ENCODE measurements around the gene FNDC3B.

The FNDC3B gene

DNA sequence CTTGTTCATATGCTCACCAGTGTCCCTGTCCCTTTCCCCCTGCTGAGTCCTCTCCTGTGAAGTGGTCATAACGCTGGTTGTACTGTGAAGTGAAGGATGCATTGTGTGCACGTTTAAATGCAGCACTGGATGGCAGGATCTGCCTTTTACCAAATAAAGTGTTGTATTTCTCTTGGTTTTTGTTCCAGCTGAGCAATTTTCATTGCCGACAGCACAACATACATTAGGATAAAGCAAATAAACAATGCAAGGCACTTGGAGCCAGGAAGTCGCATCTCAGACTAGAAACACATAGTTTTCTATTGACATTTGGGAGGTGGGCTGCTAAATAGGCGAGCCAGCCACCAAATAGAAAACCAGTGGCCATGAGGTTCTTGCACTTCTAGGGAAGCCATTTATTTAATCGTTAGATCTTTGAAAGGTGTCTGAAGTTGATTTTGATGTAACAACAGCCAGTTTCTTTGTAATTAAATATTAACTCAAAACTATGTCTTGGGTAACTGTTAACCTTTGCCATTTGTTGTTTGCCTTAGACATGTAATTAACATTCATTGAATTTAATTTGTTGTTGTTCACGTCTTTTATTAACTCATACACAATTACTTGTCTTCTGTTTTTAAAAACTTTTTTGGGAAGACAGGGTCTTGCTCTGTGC is 185.3 kb downstream of the FNDC3B start:
- TF ChIP-seq, protein P1, sequence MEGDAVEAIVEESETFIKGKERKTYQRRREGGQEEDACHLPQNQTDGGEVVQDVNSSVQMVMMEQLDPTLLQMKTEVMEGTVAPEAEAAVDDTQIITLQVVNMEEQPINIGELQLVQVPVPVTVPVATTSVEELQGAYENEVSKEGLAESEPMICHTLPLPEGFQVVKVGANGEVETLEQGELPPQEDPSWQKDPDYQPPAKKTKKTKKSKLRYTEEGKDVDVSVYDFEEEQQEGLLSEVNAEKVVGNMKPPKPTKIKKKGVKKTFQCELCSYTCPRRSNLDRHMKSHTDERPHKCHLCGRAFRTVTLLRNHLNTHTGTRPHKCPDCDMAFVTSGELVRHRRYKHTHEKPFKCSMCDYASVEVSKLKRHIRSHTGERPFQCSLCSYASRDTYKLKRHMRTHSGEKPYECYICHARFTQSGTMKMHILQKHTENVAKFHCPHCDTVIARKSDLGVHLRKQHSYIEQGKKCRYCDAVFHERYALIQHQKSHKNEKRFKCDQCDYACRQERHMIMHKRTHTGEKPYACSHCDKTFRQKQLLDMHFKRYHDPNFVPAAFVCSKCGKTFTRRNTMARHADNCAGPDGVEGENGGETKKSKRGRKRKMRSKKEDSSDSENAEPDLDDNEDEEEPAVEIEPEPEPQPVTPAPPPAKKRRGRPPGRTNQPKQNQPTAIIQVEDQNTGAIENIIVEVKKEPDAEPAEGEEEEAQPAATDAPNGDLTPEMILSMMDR (IDR thresholded peaks at IDR 0.05) = no peak

DNA sequence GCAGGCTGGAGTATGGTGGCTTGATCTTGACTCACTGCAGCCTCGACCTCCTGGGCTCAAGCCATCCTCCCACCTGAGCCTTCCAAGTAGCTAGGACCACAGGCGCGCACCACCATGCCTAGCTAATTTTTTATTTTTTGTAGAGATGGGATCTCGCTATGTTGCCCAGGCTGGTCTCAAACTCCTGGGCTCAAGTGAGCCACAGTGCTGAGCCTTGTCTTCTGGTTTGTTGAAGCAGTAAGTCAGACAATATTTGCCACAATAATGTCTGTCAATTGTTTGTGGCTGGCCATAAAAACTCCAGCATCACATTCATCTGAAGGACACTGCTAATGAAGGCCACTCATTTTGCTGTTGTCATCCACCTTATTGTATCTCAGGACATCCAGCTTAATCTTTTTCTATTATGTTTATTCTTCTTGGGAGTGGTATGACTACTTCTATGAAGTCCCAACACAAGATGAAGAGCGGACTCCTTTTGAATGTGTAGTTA is 185.9 kb downstream of the FNDC3B start:
- TF ChIP-seq, protein P1 (IDR thresholded peaks at IDR 0.05) = no peak

GRCh38 chr3:172226831-172227230 is 187.5 kb downstream of the FNDC3B start:
- TF ChIP-seq, protein P1 (IDR thresholded peaks at IDR 0.05) = no peak

- TF ChIP-seq, protein P1 (IDR thresholded peaks at IDR 0.05) = no peak
These were observed 188.1 kb downstream of the FNDC3B start for GRCh38 chr3:172227340-172228035.

DNA sequence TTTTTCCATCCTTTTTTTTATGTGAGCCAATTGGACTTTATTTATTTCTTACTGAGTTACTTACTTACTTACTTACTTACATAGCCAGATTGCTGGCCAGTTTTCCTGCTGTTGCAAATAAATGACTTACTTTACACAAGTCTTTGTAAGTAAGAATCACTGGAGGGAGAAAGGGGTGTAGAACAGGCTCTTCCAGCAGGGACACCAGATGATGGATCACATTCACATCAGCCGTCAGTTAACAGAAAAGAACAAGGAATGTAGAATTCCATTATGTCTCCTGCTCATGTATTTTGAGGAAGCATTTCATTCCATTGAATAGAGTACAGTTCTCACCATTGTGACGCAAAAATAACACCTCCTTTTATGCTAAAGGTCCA is 188.6 kb downstream of the FNDC3B start:
- TF ChIP-seq, protein P1 (IDR thresholded peaks at IDR 0.05) = no peak

DNA sequence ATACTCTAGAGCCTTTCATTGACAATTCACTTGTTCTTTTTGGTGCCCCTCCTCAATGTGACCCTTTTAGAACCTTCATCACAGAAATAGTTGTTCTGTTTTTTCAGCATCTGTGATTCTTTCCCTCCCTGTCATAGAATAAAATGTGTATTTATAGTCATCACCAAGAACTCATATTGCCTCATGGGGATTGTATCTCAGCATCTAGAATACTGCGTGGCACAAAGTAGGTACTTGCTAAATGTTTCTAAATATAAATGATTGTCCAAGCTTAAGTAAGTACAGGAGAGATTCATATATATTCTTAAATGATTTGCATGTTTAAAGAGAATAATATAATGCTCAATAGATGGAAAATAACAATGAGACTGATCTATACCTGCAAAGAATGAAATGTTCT is 190.1 kb downstream of the FNDC3B start:
- TF ChIP-seq, protein P1 (IDR thresholded peaks at IDR 0.05) = no peak

GRCh38 chr3:172231318-172231901 is 192.0 kb downstream of the FNDC3B start:
- TF ChIP-seq, protein P1 (IDR thresholded peaks at IDR 0.05) = no peak

Measured in LNCAP (cell line).